HK-2 (cell line): ENCODE measurements around the gene WDR26.
"Not testable (repeated sequence)": the region's sequence is repeated elsewhere in the genome, so short reads cannot be mapped to it uniquely, and the experiment has no call there.

ENCODE experiments used
- DNase-seq: peaks from one replicate; pipeline ENCODE4 v3.0.0-alpha.2; 2018; ENCODE audit not compliant: unreplicated experiment

The WDR26 gene

GRCh38 chr1:224434691-224435317, at the start of gene WDR26:
WDR26 (minus strand) TSS chr1:224434797.
- DNase-seq: peak; percentile 84

- DNase-seq: not testable (repeated sequence)
Measured at GRCh38 chr1:224483206-224483605, 48.6 kb upstream of the WDR26 start.

DNA sequence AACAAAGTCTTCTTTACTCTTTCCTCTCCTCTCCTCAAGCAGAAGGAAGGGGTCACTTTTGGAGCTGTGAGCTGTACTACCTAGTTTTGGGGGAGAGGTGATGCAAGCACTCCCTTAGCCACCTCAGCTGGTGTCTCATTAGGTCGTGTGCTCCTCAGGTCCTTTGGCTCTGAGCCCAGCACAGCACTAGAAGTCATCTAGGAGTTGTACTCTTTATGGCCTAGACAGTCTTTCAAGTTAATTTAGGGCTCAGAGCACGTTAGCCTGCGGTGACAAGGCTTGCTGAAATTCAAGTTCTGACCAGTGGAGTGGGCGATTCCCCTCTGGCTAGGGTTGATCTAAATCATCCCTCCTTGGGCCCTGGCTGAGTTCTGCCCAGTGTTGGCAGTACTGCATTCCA, 48.0 kb upstream of the WDR26 start:
- no peak for DNase-seq

GRCh38 chr1:224481601-224482000, 47.0 kb upstream of the WDR26 start:
- no peak for DNase-seq

DNA sequence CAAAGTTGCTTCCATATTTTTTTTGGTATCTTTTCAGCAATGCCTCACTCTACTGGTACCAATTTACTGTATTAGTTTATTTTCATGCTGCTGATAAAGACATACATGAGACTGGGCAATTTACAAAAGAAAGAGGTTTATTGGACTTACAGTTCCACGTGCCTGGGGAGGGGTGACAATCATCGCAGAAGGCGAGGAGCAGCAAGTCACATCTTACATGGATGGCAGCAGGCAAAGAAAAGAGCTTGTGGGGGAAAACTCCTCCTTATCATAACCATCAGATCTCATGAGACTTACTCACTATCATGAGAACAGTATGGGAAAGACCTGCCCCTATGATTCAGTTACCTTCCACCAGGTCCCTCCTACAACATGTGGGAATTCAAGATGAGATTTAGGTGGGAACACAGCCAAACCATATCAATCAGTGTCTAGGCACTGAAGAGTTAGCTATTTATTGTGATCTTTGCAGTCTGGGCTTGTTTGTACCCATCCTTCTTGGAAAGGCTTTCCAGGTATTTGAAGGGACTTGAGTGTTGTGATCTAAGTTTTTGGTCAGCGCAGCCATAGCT, 46.4 kb upstream of the WDR26 start:
- DNase-seq: not testable (repeated sequence)

DNA sequence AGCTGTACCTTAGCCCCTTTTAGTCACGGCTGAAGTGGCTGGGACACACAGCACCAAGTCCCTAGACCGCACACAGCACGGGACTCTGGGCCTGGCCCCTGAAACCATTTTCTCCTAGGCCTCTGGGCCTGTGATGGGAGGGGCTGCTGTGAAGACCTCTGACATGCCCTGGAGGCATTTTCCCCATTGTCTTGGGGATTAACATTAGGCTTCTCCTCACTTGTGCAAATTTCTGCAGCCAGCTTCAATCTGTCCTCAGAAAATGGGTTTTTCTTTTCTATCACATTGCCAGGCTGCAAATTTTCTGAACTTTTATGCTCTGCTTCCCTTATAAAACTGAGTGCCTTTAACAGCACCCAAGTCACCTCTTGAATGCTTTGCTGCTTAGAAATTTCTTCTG, 45.6 kb upstream of the WDR26 start:
- DNase-seq: not testable (repeated sequence)

- DNase-seq: no peak
Measured at GRCh38 chr1:224472806-224473205, 38.2 kb upstream of the WDR26 start.

DNA sequence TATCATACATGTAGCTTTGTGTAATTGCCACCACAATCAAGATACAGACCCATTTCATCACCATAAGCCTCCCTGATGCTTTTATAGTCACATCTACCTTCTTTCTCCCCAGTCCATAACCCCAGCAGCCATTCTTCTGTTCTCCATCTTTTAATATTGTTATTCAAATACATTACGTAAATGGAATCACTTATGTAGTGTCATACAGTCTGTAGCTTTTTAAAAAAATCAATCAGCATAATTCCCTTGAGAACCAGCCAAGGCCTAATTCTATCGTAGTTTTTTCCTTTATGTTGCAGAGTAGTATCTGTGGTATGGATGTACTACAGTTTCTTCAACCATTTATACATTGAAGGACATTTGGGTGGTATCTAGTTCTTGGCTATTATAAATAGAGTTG, 31.6 kb upstream of the WDR26 start:
- no peak for DNase-seq

- no peak for DNase-seq
Measured at GRCh38 chr1:224459966-224460365, 25.4 kb upstream of the WDR26 start.

DNA sequence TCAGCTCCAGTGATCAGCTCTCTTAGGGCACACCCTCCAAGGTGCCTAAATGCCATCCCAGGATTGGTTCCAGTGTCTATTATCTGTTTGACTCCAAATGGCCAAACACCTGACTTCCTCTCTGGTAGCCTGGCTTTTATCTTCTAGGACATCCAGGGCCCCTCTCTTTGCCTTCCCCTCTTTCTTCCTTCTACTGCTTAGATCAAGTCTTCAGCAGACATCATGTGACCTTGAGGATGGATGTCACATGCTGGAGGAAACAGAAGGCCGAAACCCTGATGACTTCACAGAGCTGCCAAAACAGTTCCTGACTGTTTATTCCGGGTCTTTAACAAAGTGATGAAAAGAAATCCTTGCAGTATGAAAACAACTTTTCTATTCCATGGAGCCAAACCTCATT, 24.4 kb upstream of the WDR26 start:
- no peak for DNase-seq

DNA sequence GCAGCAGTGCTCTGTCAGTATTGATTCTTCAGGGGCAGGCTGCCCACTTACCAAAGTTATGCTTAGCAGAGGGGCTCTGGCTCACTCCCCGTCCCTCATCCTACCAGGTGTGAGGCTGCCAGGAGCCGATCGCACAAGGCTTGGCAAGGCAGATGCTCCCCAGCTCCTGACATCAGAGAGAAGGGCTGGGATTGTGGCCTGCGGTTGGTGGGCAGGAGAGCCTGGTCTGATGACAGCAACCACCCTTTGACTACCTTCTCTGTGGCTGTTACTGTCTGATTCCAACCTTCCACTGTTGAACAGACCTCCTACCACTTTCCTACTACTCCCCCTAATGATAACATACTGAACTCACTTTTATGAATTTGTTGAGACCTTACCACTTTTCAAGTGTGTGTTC, 23.7 kb upstream of the WDR26 start:
- no peak for DNase-seq

DNA sequence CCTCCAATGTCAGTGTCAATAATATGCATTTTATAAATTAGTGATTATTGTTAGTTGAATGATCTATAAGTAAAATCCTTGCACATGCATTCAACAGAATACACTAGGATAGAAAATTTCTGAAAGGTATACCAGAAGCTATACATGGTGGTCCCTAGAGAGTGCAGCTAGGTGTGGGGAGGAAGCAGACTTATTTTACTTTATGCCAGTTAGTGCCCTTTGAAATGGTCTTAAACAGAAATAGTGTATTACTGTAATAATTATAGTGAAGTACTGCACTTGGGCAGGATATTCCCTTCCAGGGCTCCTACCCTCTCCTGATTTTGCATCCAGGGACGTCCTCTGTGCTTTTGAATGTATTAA, 23.2 kb upstream of the WDR26 start:
- no peak for DNase-seq

DNA sequence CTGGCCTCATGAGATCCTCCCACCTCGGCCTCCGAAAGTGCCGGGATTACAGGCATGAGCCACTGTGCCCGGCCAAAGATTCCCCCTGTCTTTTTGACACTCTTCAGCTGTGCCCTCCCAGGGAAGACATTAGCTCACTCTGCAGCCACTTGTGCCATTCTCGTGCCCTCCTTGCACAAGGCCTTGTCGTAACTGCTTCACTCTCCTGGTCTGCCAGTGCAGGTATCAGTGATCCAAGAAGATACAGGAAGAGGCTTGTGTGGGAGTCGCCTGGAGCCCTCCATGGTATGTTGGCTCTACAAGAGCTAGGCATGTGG, 22.0 kb upstream of the WDR26 start:
- no peak for DNase-seq

DNA sequence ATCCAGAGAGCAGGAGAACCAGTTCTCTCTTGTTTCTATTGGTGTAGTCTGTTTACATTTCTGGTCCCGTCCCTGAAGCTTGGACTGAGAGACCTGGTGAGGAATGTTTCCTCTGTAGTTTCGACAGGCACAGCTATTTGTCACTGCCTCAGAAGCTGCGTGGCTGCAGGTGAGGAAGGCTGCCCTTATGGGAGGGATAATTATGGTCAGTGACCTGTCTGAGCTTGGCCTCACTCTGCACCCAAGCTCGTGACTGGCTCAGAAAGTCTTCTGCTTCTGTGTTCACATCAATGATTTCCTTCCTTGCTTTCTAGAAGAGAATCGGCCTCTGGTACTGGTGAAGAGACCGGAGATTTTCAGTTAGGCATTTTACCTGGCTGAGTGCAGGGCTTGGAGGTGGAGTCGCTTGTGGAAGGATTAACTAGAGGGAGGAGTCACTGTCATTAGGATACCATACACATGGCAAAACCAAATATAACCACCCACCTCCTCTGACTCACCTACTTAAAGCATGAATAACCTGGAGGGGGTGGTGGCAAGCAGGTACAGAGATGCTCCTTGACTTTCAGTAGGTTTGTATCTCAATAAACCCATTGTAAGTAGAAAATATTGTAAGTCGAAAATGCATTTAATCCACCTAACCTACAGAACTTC, 19.9 kb upstream of the WDR26 start:
- DNase-seq: no peak

DNA sequence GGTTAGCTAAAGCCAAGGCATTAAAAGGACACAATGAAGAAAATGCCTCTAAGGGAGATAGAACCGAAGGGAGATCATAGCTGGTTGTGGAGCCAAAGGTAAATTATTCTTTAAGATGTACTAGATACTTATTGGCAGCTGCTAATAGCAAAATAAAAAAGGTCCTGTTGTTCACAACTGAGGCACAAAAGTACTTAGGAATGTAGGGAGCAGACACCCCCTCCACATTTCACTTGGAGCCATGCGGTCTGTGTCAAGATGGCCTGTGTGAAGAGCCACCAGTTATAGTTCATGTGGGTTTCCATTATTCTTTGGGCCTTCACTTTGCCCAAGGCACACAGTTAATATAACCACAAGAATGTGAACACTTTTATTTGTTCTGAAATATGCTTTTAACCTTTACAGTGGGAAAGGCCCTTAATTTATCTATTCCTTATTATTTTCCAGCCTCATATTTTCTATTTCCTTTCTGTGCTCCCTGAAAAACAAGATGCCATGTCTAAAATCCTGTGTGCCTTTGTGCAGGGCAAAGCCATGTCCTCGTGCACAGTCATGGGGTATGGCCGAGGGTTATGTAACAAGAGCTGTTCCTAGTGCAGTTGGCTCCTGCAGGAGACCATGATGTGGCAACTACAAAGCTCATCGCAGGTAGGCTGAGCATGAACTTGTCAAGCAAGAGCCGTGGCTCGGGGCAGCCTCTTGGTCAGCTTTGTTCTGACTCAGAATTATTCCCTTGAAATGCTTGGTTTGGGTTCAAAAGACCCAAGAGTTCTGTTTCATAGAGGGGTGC, 16.2 kb upstream of the WDR26 start:
- DNase-seq: no peak

DNA sequence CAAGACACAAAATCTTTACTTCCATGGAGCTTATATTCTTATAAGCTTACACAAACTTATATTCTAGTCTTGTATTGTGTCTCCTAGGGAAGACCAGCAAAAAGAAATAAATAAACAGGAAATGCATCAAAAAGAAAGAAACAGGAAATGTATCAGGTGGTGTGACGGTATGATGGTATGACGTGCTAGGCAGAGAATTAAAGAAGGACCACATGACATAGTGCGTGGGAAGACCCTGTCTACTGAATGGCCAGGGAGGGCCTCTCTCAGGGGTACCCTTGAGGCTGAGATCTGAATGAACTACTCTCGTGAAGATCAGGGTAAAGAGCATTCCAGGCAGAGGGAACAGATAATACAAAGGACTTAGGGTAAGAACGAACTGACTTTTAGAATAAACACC, 15.6 kb upstream of the WDR26 start:
- DNase-seq: no peak

- DNase-seq: no peak
Measured at GRCh38 chr1:224448453-224449017, 13.9 kb upstream of the WDR26 start.

- no peak for DNase-seq
Measured at GRCh38 chr1:224447971-224448370, 13.4 kb upstream of the WDR26 start.

- DNase-seq: peak; percentile 30
Measured at GRCh38 chr1:224447251-224447650, 12.7 kb upstream of the WDR26 start.

- no peak for DNase-seq
Measured at GRCh38 chr1:224438989-224439388, 4.4 kb upstream of the WDR26 start.

DNA sequence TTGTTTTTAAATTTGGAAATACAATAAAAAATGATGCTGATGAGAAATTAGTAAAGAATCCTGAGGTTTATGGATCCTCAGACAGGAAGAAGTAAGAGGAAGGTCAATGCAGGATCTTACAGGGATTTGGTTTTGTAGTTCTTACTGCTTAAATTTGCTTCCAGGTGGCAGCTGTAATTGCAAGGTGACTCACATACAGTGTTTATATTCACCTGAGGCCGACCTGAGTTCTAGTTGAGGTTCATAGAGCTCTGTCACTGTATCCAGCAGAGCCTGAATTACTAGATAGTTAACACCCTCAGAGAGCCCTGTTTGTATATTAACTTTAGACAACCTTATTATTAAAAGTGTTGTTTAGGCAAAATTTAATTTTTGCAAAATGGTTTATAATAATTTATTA, 1.4 kb upstream of the WDR26 start:
- DNase-seq: no peak

- no peak for DNase-seq
Measured at GRCh38 chr1:224435318-224435763, 744 bp upstream of the WDR26 start.
